Smooth muscle cell (in vitro differentiated cells): ENCODE data around the gene PLEKHA7. TPM values are rescaled to one million over a fixed set of nuclear protein-coding genes. Genes with fewer than 3 reads are reported as not detected.

Experiments used
- DNase-seq: peaks from one replicate; lab custom pipeline; 2025; ENCODE audit not compliant: unreplicated experiment; lab: John Stamatoyannopoulos, UW
- H2AFZ ChIP-seq: fragments of 200-600 bp; sonication (generic); 2 replicates; pipeline ENCODE4 v1.6.0; 2016; ENCODE audit warnings: antibody characterized with exemption, low read depth, mild to moderate bottlenecking
- H3F3A ChIP-seq: fragments of 200-600 bp; sonication (generic); 2 replicates; pipeline ENCODE4 v1.6.0; 2017; ENCODE audit warnings: antibody characterized with exemption, low read depth
- H3K27ac ChIP-seq: fragments of 200-600 bp; sonication (generic); 2 replicates; pipeline ENCODE4 v1.5.1; 2016; ENCODE audit warnings: low read depth, mild to moderate bottlenecking
- H3K27me3 ChIP-seq: fragments of 200-600 bp; sonication (generic); 2 replicates; pipeline ENCODE4 v1.6.1; 2016; ENCODE audit warnings: low read depth, mild to moderate bottlenecking
- H3K36me3 ChIP-seq: fragments of 200-600 bp; sonication (generic); 2 replicates; pipeline ENCODE4 v1.5.1; 2016; ENCODE audit warnings: low read depth
- H3K4me1 ChIP-seq: fragments of 200-600 bp; sonication (generic); 2 replicates; pipeline ENCODE4 v1.5.1; 2016; ENCODE audit warnings: low read depth
- H3K4me2 ChIP-seq: fragments of 200-600 bp; sonication (generic); 2 replicates; pipeline ENCODE4 v1.6.0; 2016; ENCODE audit warnings: mild to moderate bottlenecking
- H3K4me3 ChIP-seq: fragments of 200-600 bp; sonication (generic); 2 replicates; pipeline ENCODE4 v1.5.1; 2016; ENCODE audit warnings: mild to moderate bottlenecking
- H3K79me2 ChIP-seq: fragments of 200-600 bp; sonication (generic); 2 replicates; pipeline ENCODE4 v1.6.0; 2016; ENCODE audit warnings: low read depth, mild to moderate bottlenecking
- H3K9ac ChIP-seq: fragments of 200-600 bp; sonication (generic); 2 replicates; pipeline ENCODE4 v1.6.0; 2016; ENCODE audit warnings: low read depth
- H3K9me3 ChIP-seq: fragments of 200-600 bp; sonication (generic); replicated peaks from 2 replicates; pipeline ENCODE4 v1.5.1; 2016; ENCODE audit warnings: low read depth
- H4K20me1 ChIP-seq: fragments of 200-600 bp; sonication (generic); 2 replicates; pipeline ENCODE4 v1.6.0; 2016; ENCODE audit warnings: low read depth
- WGBS: methylation state at CpG from one replicate; pipeline ENCODE4 v1.1.7; 2016; ENCODE audit warnings: low lambda C conversion rate; 5-methylcytosine and 5-hydroxymethylcytosine counted together
- polyA plus RNA-seq: library from polyadenylated mRNA; unstranded; fragments of >200 nt; fragmentation: Nextera tagmentation; extraction: Ambion mirVana; gene quantifications from 2 replicates; pipeline ENCODE4 v1.2.1, GENCODE V29; 2016
- total RNA-seq: library from RNA; depleted of rRNA; stranded (reverse); fragments of >200 nt; gene quantifications from 2 replicates; pipeline ENCODE4 v1.2.3, GENCODE V29; 2014
- TF ChIP-seq, protein P1 (sequence below): fragments of 200-600 bp; sonication (generic); IDR thresholded peaks from 2 replicates; pipeline ENCODE4 v1.5.1; 2017; ENCODE audit warnings: borderline replicate concordance, mild to moderate bottlenecking, antibody characterized with exemption; ENCODE audit not compliant: insufficient read depth, poor library complexity, severe bottlenecking

The PLEKHA7 gene
- total and polyA plus RNA-seq, 2 experiments from 2014 or later: 0.19 to 22.2 TPM

DNA sequence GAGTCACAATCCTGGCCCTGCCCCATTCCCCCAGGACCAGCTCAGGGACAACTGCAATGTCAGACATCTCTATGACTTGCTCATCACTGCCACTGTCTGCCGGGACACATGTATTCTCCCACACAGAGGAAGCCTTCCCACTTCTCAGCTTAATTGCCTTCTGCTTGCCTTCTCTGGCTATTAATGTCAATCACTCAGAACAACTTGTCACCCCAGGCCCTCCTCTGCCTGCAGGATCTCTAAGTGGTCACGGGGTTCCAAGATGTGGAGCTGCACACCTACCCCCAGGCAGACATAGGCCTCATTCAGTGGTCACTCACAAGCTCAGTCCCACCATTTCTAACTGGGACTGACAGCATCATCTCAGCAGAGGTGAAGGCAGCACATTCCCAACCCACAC is 15.1 kb downstream of the PLEKHA7 start:
- H3K27me3 ChIP-seq: no peaks in the 10 kb centered on the region
- H3K27ac ChIP-seq: no peak overlapping the region
- H2AFZ ChIP-seq: no peak overlapping the region
- H3K9ac ChIP-seq: no peak overlapping the region
- H3K4me3 ChIP-seq: no peak overlapping the region
- H3K36me3 ChIP-seq: no peaks in the 10 kb centered on the region
- H3F3A ChIP-seq: no peaks in the 10 kb centered on the region
- TF ChIP-seq, protein P1, sequence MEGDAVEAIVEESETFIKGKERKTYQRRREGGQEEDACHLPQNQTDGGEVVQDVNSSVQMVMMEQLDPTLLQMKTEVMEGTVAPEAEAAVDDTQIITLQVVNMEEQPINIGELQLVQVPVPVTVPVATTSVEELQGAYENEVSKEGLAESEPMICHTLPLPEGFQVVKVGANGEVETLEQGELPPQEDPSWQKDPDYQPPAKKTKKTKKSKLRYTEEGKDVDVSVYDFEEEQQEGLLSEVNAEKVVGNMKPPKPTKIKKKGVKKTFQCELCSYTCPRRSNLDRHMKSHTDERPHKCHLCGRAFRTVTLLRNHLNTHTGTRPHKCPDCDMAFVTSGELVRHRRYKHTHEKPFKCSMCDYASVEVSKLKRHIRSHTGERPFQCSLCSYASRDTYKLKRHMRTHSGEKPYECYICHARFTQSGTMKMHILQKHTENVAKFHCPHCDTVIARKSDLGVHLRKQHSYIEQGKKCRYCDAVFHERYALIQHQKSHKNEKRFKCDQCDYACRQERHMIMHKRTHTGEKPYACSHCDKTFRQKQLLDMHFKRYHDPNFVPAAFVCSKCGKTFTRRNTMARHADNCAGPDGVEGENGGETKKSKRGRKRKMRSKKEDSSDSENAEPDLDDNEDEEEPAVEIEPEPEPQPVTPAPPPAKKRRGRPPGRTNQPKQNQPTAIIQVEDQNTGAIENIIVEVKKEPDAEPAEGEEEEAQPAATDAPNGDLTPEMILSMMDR: no peak
- 57% methylated on average over 2 of the region's 2 CpGs for WGBS
- H3K4me1 ChIP-seq: no peaks in the 10 kb centered on the region
- H4K20me1 ChIP-seq: no peaks in the 10 kb centered on the region
- H3K9me3 ChIP-seq: no peaks in the 10 kb centered on the region
- no peak overlapping the region for H3K4me2 ChIP-seq
- no peaks in the 10 kb centered on the region for H3K79me2 ChIP-seq
- DNase-seq: no peak

DNA sequence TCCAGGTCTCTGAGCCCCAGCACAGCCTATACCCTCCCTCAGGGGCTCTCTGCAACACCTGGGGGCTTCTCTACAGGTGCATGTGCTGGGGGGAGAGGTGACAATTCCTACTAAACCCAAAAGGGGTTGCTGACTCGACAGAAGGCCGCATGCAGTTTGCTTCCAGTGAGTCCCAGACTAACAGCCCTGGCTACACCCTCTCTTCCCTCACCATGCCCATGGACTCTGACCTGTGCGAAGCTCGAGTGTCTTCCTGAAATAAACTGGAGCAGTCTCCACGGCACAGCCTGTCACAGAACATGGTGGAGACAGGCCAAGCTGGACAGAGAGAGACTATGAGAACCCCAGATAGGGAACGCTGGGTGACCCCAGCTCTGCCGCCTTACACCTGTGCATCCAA is 16.6 kb downstream of the PLEKHA7 start:
- Histone ChIP-seq H3K4me1 (no peaks in the 10 kb centered on the region), H3F3A (no peaks in the 10 kb centered on the region), H3K9ac (no peak overlapping the region), H2AFZ (no peak overlapping the region), H3K9me3 (no peaks in the 10 kb centered on the region), H3K27me3 (no peaks in the 10 kb centered on the region), H3K36me3 (no peaks in the 10 kb centered on the region), H4K20me1 (no peaks in the 10 kb centered on the region), H3K79me2 (no peaks in the 10 kb centered on the region), H3K27ac (no peak overlapping the region), H3K4me3 (no peak overlapping the region), H3K4me2 (no peak overlapping the region)
- TF ChIP-seq, protein P1: no peak
- WGBS: 94% methylated on average over 7 of the region's 7 CpGs
- no peak for DNase-seq

DNA sequence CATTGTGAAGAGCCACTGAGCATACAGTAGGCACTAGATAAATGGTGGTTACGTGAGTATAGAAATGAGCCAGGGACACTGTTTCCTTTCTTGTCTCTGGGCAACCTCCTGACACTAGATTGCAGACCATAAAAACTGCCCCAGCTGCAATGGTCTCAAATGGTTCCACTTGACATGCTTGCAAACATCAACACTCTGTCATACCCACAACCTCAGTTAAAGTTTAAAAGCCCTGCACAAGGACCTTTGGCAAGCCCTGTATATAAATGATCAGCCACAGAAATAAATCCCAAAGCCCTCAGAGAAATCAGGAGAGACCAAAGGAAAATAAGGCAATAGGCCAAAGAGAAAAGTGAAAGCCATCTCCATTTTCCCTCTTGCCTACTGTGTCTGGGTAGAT is 20.7 kb downstream of the PLEKHA7 start:
- H3K79me2 ChIP-seq: no peaks in the 10 kb centered on the region
- H3K36me3 ChIP-seq: no peaks in the 10 kb centered on the region
- H3F3A ChIP-seq: no peaks in the 10 kb centered on the region
- H3K4me2 ChIP-seq: no peak overlapping the region
- TF ChIP-seq, protein P1: no peak
- no peak overlapping the region for H3K4me3 ChIP-seq
- H3K9me3 ChIP-seq: no peaks in the 10 kb centered on the region
- H4K20me1 ChIP-seq: no peaks in the 10 kb centered on the region
- no peak overlapping the region for H2AFZ ChIP-seq
- H3K9ac ChIP-seq: no peak overlapping the region
- no peaks in the 10 kb centered on the region for H3K27me3 ChIP-seq
- no peaks in the 10 kb centered on the region for H3K4me1 ChIP-seq
- no peak overlapping the region for H3K27ac ChIP-seq
- DNase-seq: no peak
- WGBS: 88% methylated on average over 1 of the region's 1 CpG

DNA sequence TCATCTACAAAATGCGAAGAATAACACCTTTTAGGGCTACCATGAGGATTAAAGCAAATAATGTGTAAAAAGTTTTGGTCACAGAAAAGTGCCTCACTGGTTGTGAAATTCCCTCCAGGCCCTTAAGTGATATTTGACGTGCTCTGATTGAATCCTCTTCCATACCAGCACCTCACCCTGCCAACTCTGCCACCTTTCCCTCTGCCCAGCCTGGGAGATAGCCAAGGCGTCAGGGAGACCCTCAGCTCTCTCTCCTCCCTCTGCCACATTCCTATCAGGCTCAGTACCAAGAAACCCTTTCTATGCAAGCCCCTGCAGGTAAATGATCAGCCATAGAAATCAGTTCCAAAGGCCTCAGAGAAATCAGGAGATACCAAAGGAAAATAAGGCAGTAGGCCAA is 21.4 kb downstream of the PLEKHA7 start:
- no peak overlapping the region for H2AFZ ChIP-seq
- no peaks in the 10 kb centered on the region for H3K36me3 ChIP-seq
- no peak overlapping the region for H3K9ac ChIP-seq
- no peak overlapping the region for H3K4me3 ChIP-seq
- H4K20me1 ChIP-seq: no peaks in the 10 kb centered on the region
- H3K9me3 ChIP-seq: no peaks in the 10 kb centered on the region
- no peaks in the 10 kb centered on the region for H3K79me2 ChIP-seq
- no peak overlapping the region for H3K4me2 ChIP-seq
- H3K27ac ChIP-seq: no peak overlapping the region
- WGBS: 93% methylated on average over 3 of the region's 3 CpGs
- H3K4me1 ChIP-seq: no peaks in the 10 kb centered on the region
- H3K27me3 ChIP-seq: no peaks in the 10 kb centered on the region
- no peaks in the 10 kb centered on the region for H3F3A ChIP-seq
- TF ChIP-seq, protein P1: no peak
- no peak for DNase-seq
